NCI-H2107 (cell line): ENCODE results near the gene SPNS3.

ENCODE experiments used
- DNase-seq: peaks from one replicate; lab custom pipeline; 2025; lab: John Stamatoyannopoulos, UW

The SPNS3 gene

GRCh38 chr17:4426499-4427208, 7.1 kb upstream of the SPNS3 start:
- no peak for DNase-seq

DNA sequence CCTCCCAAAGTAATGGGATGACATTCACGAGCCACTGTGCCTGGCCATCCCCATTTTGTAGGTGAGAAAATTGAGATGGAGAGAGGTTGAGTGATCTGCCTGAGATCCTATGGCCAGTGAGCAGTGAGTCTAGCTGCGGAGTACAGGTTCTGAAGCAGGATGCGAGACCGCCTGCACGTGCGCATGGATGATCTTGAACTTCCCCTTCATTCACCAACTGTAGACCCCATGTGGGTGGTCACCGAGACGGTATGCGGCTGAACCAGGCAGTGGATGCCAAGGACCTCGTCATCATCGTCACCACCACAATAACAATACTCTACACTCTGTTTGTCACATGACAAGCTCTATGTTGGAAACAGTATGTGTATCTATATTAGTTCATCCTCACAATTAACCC, 6.2 kb upstream of the SPNS3 start:
- DNase-seq, result no peak

- DNase-seq, result no peak
Measured at GRCh38 chr17:4436381-4436780, 2.6 kb downstream of the SPNS3 start.

DNA sequence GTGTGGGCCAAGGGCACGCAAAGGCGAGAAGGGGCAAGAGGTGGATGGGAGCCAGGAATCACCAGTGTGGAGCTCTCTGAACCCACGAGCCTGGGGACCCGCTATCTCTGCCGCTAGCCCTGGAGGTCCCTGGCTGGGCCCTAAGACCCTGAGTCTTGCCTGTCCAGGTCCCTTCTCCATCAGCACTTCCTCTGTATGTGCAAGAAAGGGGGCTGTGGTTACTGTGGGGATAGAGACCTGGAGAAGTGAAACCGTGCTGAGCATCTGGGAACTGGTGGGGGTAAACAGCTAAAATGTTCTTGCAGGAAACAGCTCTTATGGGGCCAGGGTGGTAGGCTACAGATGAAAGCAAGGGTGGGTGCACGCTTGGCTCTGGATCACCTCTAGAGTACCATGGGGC, 3.1 kb downstream of the SPNS3 start:
- no peak for DNase-seq

DNA sequence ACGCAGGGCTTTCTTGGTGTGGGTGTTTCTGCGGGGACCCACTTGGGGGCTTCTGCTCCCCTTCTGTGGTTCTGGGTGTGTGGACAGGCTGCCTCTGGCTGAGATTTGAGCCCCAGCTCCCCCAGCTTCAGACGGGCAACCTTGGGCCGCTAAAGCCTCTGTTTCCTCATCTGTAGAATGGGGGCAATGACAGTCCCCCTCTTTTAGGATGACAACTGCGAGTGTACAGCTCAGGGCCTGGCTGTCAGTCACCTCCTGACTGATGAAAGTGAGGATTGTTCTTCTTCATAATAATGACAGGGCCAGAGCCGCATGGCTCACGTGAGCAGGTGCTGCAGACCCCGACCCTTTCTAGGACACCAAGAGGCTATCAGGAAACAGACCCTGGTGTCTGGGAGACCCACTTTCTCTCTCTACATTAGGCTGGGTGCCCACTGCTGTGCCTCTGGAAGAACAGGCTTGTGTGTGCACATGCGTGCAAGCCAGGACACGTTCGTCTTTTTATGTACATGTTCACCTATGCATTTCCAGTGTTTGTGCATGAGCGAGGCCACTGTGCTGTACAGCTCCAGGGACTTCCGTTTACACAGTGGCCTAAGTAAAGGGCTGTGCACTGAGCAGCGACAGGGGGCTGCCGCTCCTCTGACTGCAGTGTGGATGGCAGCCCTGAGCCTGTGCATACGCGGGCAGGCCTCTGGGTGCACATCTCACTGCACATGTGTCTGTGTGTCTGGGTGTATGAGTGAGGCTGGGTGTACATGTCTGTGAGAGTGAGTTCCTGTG, 4.6 kb downstream of the SPNS3 start:
- no peak for DNase-seq

GRCh38 chr17:4440021-4440420, 6.3 kb downstream of the SPNS3 start:
- no peak for DNase-seq

- no peak for DNase-seq
Measured at GRCh38 chr17:4440690-4441686, 7.2 kb downstream of the SPNS3 start.

- DNase-seq, result no peak
Measured at GRCh38 chr17:4442582-4442981, 8.8 kb downstream of the SPNS3 start.

DNA sequence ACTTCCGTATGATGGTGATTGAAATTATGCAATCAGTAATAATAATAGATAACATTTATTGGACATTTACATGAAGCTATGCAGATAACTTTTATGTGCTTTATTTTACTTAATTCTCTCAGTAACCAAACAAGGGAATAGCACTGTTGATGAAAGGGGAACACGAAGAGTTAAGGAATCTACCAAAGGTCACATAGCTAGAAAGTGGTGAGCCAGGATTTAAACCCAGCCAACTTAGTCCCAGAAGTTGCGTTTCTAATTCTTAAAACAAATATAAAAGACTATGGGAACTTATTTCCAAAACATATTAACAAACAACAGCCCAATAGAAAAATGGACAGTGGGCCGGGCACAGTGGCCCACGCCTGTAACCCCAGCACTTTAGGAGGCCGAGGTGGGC, 9.7 kb downstream of the SPNS3 start:
- DNase-seq, result no peak

DNA sequence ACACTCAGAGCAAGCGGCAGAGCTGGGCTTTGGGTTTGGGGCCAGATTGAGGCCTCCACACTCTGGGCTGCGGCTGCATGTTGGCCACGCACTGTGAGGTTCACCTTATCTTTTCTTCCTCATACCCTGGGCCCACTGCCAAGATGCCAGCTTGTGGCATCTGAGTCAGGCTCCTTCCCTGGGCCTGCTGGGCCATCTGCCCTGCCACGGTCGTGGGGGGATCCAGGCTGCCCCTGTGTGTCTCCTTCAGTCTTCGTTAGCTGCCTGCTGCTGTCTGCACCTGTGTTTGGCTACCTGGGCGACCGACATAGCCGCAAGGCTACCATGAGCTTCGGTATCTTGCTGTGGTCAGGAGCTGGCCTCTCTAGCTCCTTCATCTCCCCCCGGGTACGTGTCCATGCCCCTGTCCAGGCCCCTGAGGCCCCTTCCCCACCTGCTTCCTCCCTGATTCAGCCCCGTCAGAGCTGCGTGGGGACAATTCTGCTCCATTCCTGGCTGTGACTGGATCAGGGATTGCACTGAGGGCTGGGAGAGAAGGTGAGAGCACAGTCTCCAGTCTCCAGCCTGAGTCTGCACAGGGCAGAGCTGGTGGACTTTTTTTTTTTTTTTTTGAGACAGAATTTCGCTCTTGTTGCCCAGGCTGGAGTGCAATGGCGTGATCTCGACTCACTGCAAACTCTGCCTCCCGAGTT, 11.2 kb downstream of the SPNS3 start:
- no peak for DNase-seq

DNA sequence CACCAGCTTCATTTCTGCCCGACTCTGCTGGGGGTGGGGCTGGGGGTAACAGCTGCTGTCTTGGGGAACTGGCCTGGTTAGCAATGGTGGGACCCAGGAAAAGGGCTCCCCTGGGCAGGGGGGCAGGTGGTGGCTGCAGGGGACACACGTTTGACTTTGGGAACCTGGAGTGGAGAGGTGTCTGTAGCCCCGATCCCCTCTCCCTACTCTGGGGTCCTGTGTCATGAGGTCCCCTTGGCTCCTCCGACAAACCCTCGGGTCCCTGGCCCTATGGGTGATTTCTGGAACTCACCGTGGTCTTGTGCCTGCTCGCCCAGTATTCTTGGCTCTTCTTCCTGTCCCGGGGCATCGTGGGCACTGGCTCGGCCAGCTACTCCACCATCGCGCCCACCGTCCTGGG, 12.0 kb downstream of the SPNS3 start:
- no peak for DNase-seq

GRCh38 chr17:4446326-4447071, 12.8 kb downstream of the SPNS3 start:
- DNase-seq, result no peak

DNA sequence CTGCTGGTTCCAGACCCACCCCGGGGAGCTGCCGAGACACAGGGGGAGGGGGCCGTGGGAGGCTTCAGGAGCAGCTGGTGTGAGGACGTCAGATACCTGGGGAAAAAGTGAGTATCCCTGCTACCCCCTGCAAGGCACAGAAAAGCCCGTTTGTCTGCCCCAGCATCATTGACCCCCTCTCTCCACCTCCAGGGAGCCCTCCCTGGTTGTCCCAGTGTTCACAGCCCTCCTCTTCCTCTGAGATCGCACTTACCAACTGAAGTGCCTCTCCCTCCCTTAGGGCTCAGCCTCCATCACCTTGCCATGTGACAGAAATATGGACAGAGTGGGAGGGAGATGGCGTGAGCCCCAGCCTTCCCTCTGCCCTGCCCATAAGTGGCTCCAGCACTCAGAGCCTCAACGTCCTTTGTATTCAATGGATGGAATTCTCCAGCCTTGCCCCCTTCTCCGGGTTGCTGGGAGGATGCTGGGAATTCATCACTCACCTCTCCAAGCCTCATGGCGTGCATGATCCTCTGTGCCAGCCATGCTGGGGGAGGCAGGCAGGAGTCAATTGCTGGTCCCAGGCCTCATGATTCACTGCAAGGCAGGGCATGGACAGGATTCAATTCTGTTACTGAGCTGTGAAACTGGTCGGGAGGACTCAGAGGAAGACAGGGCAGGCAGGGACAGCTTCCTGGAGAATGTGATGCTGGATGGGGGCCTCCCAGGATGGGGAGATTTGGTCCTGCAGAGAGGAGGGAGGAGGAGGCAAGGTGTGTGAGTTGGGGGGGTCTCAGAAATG, 14.6 kb downstream of the SPNS3 start:
- DNase-seq, result no peak

- no peak for DNase-seq
Measured at GRCh38 chr17:4449736-4450135, 16.0 kb downstream of the SPNS3 start.

DNA sequence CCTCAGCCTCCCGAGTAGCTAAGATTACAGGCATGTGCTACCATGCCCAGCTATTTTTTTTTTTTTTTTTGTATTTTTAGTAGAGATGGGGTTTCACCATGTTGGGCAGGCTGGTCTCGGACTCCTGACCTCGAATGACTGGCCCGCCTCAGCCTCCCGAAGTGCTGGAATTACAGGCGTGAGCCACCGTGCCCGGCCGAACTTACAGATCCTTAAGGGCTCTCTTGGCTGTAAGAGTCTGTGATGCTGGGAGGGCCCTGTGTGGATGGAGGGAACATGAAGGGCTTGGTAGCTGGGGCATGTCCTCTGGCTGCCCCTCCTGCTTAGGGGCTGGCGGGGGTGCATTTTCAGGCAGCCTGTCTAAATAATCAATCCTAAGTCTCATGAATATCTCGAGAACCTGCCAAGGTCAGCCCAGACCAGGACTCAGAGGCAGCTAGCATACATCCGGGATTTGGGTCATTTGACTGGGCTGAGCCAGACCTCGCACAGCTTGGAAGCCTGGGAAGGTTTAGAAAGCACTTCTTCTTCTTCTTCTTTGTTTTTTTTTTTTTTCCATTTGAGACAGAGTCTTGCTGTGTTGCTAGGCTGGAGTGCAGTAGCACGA, 17.1 kb downstream of the SPNS3 start:
- no peak for DNase-seq

DNA sequence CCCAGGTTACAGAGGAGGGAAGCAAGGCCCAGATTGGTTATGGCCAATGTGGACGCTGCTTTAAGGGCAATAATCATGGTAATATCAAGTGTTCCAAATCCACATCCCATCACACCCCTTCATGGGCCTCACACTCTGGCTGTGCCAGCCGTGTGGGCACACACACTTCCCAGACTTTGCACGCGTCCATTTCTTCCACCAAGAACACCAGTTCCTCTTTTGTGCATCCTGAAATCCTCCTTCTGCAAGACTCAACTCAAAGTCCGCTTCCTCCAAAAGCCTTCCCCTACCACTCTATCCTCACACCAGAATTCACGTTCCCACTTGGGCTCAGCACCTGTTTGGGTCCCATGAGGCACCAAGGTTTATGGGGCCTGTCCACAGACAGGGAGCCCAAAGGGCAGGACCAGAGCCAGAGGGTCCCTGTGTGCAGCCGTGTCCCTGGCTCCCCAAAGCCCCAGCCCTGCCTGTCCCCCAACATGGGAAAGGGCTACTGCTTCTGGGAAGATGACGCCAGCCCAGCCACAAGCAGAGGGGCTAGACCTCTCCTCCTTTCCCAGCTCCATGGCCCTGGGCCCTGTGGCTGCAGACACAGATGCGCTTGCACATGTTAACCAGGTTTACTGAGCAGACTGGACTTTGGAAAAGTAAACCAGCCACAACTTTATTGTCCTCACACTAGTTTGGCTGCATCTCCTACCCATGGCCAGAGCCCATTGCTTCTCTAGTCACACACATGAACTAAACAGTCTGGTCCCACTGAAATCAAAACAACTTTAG, 20.3 kb downstream of the SPNS3 start:
- DNase-seq, result no peak

- no peak for DNase-seq
Measured at GRCh38 chr17:4460661-4461060, 26.9 kb downstream of the SPNS3 start.

DNA sequence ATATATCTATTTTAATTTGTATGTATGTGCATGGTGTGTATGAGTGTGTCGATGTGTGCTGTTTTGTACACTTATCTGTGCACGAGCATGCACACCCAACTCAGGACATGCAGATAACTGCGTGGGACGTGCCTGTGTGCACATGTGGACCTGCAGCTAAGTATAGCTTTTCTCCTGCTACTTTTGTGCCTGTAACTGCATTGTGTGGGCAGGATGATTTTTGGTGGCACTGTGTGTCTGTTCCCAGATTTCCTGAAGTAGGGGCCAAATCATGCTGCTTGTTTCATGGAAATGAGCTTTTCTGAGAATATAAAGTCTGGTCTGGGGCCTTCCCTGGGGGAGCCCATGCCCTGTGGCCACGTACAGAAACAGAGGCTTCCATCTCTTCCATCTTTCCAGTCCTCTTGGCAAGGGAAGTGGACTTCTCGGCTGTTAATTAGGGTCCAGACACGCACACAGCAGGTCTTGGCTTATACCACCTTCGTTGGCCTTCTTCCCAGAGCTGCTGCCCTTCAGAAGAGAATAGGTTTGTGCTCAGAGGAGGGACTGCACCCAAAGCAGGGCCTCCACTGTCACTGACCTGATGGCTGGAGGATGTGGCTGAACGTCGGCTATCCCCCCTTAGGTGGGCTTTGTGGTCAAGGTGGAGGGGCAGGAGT, 30.2 kb downstream of the SPNS3 start:
- DNase-seq, result no peak

DNA sequence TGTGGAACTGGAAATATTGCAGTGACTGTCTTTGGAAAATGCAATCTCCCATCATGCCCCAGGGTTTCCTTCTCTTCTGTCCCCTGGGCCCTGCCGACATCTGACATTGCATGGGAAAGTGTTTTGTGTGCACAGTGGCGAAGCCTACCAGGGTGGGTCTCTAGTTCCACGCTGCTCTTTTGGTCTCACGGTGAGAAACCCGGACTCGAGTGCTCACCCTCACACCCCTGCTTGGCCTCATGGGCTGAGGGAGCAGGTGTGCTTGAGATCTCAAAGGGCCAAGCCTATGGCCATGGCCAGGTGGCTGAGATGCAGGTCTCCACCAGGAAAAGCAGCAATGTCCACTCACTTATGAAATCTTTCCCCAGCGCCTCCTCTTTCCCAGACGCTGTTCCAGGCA, 32.0 kb downstream of the SPNS3 start:
- DNase-seq, result no peak
